Measurements from ENCODE around the gene SIGLEC11. TPM values are rescaled to one million over a fixed set of nuclear protein-coding genes. Genes with fewer than 3 reads are reported as not detected.

The SIGLEC11 gene
- total and polyA plus RNA-seq, 7 donors, result 0.60 to 2.5 (median 1.6) TPM; not detected in 1

DNA sequence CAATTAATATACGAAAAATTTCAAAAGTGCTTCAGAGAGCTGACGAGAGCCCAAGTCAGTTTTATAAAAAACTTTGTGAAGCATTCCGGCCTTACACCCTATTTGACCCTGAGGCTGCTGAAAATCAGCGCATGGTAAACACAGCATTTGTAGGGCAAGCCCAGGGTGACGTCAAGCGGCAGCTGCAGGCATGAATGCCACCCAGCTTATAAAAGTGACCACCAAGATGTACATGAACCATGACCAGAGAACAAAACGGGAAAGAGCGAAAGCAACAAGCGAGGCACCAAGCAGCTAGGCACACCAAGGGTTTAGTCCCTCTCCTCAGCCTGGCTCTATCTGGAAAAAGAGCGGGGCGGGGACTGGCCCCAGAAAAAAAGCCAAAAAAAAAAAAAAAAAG is 6.0 kb downstream of the SIGLEC11 start:
- 21 to 71% methylated on average over 11 of the region's 11 CpGs for WGBS, 2 donors
- DNase-seq, result no peak
- no peak for TF ChIP-seq EP300 (IDR thresholded peaks at IDR 0.05)
- TF ChIP-seq POLR2A (IDR thresholded peaks at IDR 0.05), result no peak
- TF ChIP-seq, protein P1, sequence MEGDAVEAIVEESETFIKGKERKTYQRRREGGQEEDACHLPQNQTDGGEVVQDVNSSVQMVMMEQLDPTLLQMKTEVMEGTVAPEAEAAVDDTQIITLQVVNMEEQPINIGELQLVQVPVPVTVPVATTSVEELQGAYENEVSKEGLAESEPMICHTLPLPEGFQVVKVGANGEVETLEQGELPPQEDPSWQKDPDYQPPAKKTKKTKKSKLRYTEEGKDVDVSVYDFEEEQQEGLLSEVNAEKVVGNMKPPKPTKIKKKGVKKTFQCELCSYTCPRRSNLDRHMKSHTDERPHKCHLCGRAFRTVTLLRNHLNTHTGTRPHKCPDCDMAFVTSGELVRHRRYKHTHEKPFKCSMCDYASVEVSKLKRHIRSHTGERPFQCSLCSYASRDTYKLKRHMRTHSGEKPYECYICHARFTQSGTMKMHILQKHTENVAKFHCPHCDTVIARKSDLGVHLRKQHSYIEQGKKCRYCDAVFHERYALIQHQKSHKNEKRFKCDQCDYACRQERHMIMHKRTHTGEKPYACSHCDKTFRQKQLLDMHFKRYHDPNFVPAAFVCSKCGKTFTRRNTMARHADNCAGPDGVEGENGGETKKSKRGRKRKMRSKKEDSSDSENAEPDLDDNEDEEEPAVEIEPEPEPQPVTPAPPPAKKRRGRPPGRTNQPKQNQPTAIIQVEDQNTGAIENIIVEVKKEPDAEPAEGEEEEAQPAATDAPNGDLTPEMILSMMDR (IDR thresholded peaks at IDR 0.05), result no peak
- TF ChIP-seq POLR2AphosphoS5 (IDR thresholded peaks at IDR 0.05), result no peak
- no peaks in the 10 kb centered on the region for H3K36me3 ChIP-seq
- peak overlapping the region in 1 of 4 donors; percentile 9 for H3K4me3 ChIP-seq
- H3K27ac ChIP-seq, result peak overlapping the region in 3 of 4 donors; percentile 38 to 49 (median 42)
- peaks cover 0 to 49% (median 38%) of the 10 kb centered on the region in 4 donors for H3K4me1 ChIP-seq
- peaks cover 0 to 22% (median 0%) of the 10 kb centered on the region in 3 donors for H3K27me3 ChIP-seq
- H3K9me3 ChIP-seq, result no peaks in the 10 kb centered on the region
- intact Hi-C loops (cut with DNase I), result no loop called here

DNA sequence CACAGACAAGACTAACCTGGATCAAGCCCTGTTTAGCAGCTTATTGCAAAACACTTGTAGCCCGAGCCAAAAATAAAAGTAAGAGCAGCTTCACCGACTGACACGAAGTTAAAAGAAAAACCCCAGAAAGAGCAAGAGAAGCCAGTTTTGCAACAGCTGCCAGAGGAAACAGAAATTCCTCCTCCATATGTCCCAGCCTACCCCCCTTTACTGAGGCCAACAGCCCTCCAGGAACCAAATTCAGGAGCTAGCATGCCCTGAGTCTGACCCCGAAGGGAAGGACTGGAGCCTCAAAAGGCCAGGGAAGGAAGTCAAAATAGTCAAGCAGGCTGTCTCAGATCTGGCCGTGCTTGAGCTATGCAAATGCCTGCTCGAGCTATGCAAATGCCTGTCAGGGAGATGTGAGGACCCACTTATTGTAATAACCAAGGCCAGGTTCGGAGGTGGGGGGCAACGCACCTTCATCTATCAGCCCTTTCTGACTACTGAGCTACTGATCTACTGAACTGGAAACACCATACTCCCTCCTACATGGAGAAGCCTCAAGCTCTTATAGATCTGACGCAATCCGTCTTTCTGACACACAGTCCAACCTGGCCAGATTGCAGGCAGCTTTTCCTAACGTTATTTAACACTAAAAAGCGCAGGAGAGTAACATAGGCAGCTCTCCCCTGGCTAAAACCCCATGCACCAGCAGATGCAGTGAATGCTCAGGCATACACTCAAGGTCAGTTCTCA is 6.7 kb downstream of the SIGLEC11 start:
- TF ChIP-seq EP300 (IDR thresholded peaks at IDR 0.05) (no peak), POLR2AphosphoS5 (IDR thresholded peaks at IDR 0.05) (no peak), POLR2A (IDR thresholded peaks at IDR 0.05) (no peak)
- TF ChIP-seq, protein P1 (IDR thresholded peaks at IDR 0.05), result no peak
- WGBS, 2 donors, result 32 to 39% methylated on average over 12 of the region's 12 CpGs
- H3K27ac ChIP-seq, result peak overlapping the region in 3 of 4 donors; percentile 38 to 46 (median 45)
- H3K9me3 ChIP-seq, result no peaks in the 10 kb centered on the region
- H3K36me3 ChIP-seq, result no peaks in the 10 kb centered on the region
- intact Hi-C loops (cut with DNase I), result no loop called here
- no peak overlapping the region for H3K4me3 ChIP-seq
- peaks cover 0 to 49% (median 38%) of the 10 kb centered on the region in 4 donors for H3K4me1 ChIP-seq
- peaks cover 0 to 22% (median 0%) of the 10 kb centered on the region in 3 donors for H3K27me3 ChIP-seq
- no peak for DNase-seq

DNA sequence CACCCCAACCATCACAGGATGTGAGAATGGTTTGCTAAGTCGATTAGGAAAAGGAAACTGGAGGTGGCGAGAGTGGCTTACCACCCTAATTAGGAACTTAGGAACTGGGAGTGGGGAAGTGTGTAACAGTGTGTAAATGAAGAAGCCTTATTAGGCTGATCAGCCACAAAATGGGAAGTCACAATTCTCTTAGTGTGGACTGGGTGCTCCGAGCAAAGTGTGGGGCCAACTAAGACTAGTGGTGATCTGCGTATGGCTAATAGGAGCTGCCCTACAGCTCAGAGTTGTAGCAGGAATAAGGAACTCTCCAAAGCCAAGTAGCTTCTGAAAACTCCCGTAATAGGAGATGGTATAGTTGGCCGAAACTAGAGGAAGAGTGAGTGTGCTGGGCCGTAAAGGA is 7.6 kb downstream of the SIGLEC11 start:
- TF ChIP-seq EP300 (IDR thresholded peaks at IDR 0.05) (no peak), POLR2A (IDR thresholded peaks at IDR 0.05) (no peak), POLR2AphosphoS5 (IDR thresholded peaks at IDR 0.05) (no peak)
- Histone ChIP-seq H3K27ac (peak overlapping the region in 2 of 4 donors; percentile 38 to 46), H3K27me3 (peaks cover 0 to 18% (median 0%) of the 10 kb centered on the region in 3 donors), H3K36me3 (no peaks in the 10 kb centered on the region), H3K9me3 (no peaks in the 10 kb centered on the region), H3K4me3 (no peak overlapping the region), H3K4me1 (peaks cover 0 to 49% (median 38%) of the 10 kb centered on the region in 4 donors)
- WGBS, 2 donors, result 64 to 84% methylated on average over 7 of the region's 7 CpGs
- intact Hi-C loops (cut with DNase I), result no loop called here
- no peak for DNase-seq

DNA sequence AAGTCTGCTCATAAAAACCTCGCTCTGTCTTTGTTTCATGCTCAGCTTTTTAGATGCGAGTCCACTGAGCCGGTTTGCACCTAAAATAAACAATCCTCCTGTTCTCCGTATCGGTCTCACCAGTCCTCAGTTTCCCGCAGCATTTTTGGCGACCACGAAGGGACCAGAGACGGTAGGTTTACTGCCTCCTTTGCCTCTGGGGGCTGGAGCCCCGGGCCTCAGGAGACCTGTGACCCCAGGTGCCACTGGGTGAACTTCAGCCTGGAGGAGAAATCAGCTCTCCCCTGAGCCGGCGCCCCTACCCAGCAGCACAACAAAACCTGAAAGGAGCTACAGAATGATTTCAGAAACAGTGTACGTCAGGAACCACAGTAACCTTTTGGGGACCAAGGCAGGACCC is 8.1 kb downstream of the SIGLEC11 start:
- peaks cover 0 to 49% (median 38%) of the 10 kb centered on the region in 4 donors for H3K4me1 ChIP-seq
- WGBS, 2 donors, result 55 to 72% methylated on average over 13 of the region's 13 CpGs
- intact Hi-C loops (cut with DNase I), result no loop called here
- DNase-seq, result no peak
- H3K27me3 ChIP-seq, result peaks cover 0 to 14% (median 0%) of the 10 kb centered on the region in 3 donors
- H3K9me3 ChIP-seq, result no peaks in the 10 kb centered on the region
- no peak overlapping the region for H3K4me3 ChIP-seq
- H3K36me3 ChIP-seq, result no peaks in the 10 kb centered on the region
- TF ChIP-seq, protein P1 (IDR thresholded peaks at IDR 0.05), result no peak
- TF ChIP-seq EP300 (IDR thresholded peaks at IDR 0.05) (no peak), POLR2A (IDR thresholded peaks at IDR 0.05) (no peak), POLR2AphosphoS5 (IDR thresholded peaks at IDR 0.05) (no peak)
- peak overlapping the region in 2 of 4 donors; percentile 4 to 38 for H3K27ac ChIP-seq

DNA sequence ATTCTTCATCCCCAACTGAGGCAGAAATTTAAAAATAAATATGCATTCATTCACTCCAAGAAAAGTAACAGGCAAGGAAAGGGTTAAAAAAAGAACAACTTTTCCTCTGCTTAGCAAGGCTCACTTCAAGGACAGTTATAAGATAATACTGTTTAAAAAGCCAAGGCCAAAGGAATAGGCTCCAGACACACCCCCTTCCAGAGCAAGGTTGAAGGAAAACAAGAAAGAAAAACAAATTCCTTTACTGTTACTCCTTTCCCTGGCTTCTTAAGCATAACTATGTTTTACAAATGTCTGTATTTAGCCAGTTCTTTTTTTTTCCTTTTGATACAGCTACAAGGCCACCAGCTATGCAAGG is 8.5 kb downstream of the SIGLEC11 start:
- no peak for TF ChIP-seq POLR2AphosphoS5 (IDR thresholded peaks at IDR 0.05)
- TF ChIP-seq EP300 (IDR thresholded peaks at IDR 0.05), result no peak
- TF ChIP-seq, protein P1 (IDR thresholded peaks at IDR 0.05), result no peak
- no peak for TF ChIP-seq POLR2A (IDR thresholded peaks at IDR 0.05)
- H3K9me3 ChIP-seq, result no peaks in the 10 kb centered on the region
- intact Hi-C loops (cut with DNase I), result no loop called here
- H3K4me3 ChIP-seq, result no peak overlapping the region
- no peaks in the 10 kb centered on the region for H3K36me3 ChIP-seq
- DNase-seq, result no peak
- peaks cover 0 to 49% (median 38%) of the 10 kb centered on the region in 4 donors for H3K4me1 ChIP-seq
- peaks cover 0 to 10% (median 0%) of the 10 kb centered on the region in 3 donors for H3K27me3 ChIP-seq
- peak overlapping the region in 2 of 4 donors; percentile 2 to 38 for H3K27ac ChIP-seq
